Prostate gland (tissue), 2 donors: ENCODE results near the gene MIPOL1. TPM values are rescaled to one million over a fixed set of nuclear protein-coding genes. Genes with fewer than 3 reads are reported as not detected.

ENCODE experiments used
- DNase-seq: peaks from one replicate; pipeline ENCODE4 v3.0.0-alpha.2; 2019; ENCODE audit warnings: low spot score
- H3K27ac ChIP-seq, 2 donors: fragments of 200-600 bp; sonication (generic); 2 replicates each; pipeline ENCODE4 v1.5.1; 2017 to 2019
- H3K27me3 ChIP-seq: fragments of 200-600 bp; sonication (generic); replicated peaks from 2 replicates; pipeline ENCODE4 v1.5.1; 2019; ENCODE audit not compliant: insufficient read depth
- H3K36me3 ChIP-seq, 2 donors: fragments of 200-600 bp; sonication (generic); 1 replicate in 1 of 2; 2 replicates in 1 of 2; pipeline versions ENCODE4 v1.5.1 to v1.8.1; 2017 to 2019
- H3K4me1 ChIP-seq: fragments of 200-600 bp; sonication (generic); replicated peaks from 2 replicates; pipeline ENCODE4 v1.5.1; 2019
- H3K4me3 ChIP-seq, 2 donors: fragments of 200-600 bp; sonication (generic); 2 replicates each; pipeline ENCODE4 v1.5.1; 2017 to 2019
- H3K9me3 ChIP-seq: fragments of 200-600 bp; sonication (generic); 2 replicates; pipeline ENCODE4 v1.5.1; 2017
- POLR2A ChIP-seq: fragments of 450-650 bp; IDR thresholded peaks from one replicate; pipeline ENCODE4 v1.6.1; 2016; ENCODE audit warnings: antibody characterized with exemption, mild to moderate bottlenecking
- POLR2AphosphoS5 ChIP-seq: sonication (generic); formaldehyde crosslinking; IDR thresholded peaks from one replicate; pipeline ENCODE4 v1.6.1; 2017; ENCODE audit warnings: antibody characterized with exemption
- WGBS: methylation state at CpG from one replicate; pipeline ENCODE4 v1.1.5; 2018; 5-methylcytosine and 5-hydroxymethylcytosine counted together
- intact Hi-C: fragments of 100-400 bp; cut with DNase I; formaldehyde crosslinking; loops from one replicate; pipeline ENCODE4 v1.14.2; 2022
- total RNA-seq, 2 donors: library from RNA; depleted of rRNA; stranded (reverse); fragments of >200 nt; gene quantifications; one replicate each; pipeline ENCODE4 v1.1.0, GENCODE V29; 2016
- TF ChIP-seq, protein P1 (sequence below), 4 experiments: fragments of 200-600 bp in 2 of 4; fragments of 450-650 bp in 2 of 4; sonication (generic) in 2 of 4; IDR thresholded peaks; 1 replicate in 3 of 4; 2 replicates in 1 of 4; pipeline ENCODE4 v1.5.1; 2016 to 2019; ENCODE audit warnings: antibody characterized with exemption in 4 of 4, mild to moderate bottlenecking in 2 of 4, moderate library complexity in 2 of 4

The MIPOL1 gene
- total RNA-seq, 2 donors from 2014 or later, result 14.4 to 31.4 TPM

DNA sequence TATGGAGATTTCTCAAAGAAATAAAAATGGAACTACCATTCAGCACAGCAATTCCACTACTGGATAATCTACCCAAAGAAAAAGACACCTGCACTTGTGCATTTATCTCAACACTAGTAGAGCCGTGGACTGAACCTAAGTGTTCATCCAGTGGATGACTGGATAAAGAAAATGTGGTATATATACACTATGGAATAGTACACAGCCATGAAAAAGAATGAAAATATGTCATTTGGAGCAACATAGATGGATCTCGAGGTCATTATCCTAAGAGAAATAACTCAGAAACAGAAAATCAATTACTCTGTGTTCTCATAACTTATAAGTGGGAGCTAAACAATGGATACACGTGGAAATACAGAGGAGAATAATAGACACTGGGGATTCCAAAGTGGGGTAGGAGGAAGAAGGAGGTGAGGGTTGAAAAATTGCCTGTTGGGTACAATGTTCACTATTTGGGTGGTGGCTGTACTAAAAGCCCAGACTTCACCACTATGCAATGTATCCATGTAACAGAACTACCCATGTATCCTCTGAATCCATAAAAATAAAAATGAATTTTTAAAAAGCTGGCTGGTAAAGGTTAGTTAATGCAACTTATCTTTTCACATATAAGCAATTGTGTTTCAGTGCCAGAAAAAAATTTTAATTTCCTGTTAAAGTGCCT is 266.6 kb downstream of the MIPOL1 start:
- intact Hi-C loops, result no loop called here
- Histone ChIP-seq H3K4me1 (no peaks in the 10 kb centered on the region), H3K4me3 (no peak overlapping the region), H3K9me3 (no peaks in the 10 kb centered on the region), H3K36me3 (no peaks in the 10 kb centered on the region), H3K27me3 (no peaks in the 10 kb centered on the region), H3K27ac (no peak overlapping the region)
- DNase-seq, result no peak
- WGBS, result 96% methylated on average over 3 of the region's 3 CpGs
- TF ChIP-seq POLR2A (no peak), POLR2AphosphoS5 (no peak)
- TF ChIP-seq, protein P1, sequence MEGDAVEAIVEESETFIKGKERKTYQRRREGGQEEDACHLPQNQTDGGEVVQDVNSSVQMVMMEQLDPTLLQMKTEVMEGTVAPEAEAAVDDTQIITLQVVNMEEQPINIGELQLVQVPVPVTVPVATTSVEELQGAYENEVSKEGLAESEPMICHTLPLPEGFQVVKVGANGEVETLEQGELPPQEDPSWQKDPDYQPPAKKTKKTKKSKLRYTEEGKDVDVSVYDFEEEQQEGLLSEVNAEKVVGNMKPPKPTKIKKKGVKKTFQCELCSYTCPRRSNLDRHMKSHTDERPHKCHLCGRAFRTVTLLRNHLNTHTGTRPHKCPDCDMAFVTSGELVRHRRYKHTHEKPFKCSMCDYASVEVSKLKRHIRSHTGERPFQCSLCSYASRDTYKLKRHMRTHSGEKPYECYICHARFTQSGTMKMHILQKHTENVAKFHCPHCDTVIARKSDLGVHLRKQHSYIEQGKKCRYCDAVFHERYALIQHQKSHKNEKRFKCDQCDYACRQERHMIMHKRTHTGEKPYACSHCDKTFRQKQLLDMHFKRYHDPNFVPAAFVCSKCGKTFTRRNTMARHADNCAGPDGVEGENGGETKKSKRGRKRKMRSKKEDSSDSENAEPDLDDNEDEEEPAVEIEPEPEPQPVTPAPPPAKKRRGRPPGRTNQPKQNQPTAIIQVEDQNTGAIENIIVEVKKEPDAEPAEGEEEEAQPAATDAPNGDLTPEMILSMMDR (IDR thresholded peaks at IDR 0.05), result no peak

DNA sequence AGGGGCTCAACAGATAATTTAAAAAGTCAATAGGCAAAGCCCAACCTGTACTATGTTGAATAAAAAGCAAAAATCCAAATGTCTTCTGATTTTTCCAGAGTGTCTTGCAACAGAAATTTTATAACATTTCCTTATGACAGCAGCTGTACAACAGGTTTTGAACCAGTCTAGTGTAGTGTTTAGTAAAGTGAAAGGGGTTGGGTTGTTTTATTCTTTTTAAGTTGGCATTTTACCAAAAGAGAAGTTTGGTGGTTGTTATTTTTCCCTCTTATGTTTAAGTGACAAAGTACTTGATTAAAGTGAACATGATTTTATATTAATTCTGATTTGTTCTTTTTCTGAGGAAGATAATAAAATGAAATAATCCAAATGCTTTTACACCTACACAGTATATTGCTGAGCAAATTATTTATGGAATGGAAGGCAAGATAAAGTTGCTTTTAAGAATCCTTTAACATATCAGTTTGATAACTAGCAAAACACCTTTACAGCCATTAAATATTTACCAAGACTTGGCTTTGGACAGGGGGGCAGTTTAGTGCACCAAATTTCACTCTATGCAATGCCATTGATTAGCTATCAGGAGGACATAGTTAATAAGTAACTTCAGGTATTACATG is 268.4 kb downstream of the MIPOL1 start:
- Histone ChIP-seq H3K4me3 (no peak overlapping the region), H3K4me1 (no peaks in the 10 kb centered on the region), H3K9me3 (no peaks in the 10 kb centered on the region), H3K27ac (peak overlapping the region in 1 of 2 donors; percentile 4), H3K27me3 (no peaks in the 10 kb centered on the region), H3K36me3 (no peaks in the 10 kb centered on the region)
- no peak for DNase-seq
- intact Hi-C loops, result no loop called here
- TF ChIP-seq, protein P1 (IDR thresholded peaks at IDR 0.05), result no peak
- peak; percentile 15 for TF ChIP-seq POLR2AphosphoS5

DNA sequence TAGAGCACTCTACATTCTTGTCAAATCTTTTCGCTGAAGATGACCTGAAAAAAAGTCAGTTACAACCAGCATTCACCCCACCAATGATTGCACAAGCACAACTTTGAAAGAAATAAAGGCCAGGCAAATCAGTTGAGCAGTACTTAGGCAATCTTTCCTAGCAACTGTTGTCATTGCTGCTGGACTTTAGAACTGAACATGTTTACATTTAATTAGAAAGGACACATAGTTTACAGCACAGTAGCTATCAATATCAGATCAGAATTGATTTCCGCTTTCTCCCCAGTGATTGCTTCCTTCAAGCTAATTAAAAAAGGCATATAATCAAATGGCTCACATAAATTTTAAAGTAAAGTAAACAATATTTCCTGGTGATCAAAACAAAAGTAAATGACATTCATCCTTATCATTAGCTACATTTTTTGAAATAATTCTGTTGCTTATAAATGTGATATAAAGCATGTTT is 268.9 kb downstream of the MIPOL1 start:
- peak overlapping the region in 1 of 2 donors; percentile 4 for H3K27ac ChIP-seq
- H3K9me3 ChIP-seq, result no peaks in the 10 kb centered on the region
- 74% methylated on average over 2 of the region's 2 CpGs for WGBS
- no peaks in the 10 kb centered on the region for H3K27me3 ChIP-seq
- DNase-seq, result no peak
- intact Hi-C loops, result no loop called here
- H3K4me3 ChIP-seq, result no peak overlapping the region
- no peaks in the 10 kb centered on the region for H3K36me3 ChIP-seq
- TF ChIP-seq, protein P1 (IDR thresholded peaks at IDR 0.05), result no peak
- TF ChIP-seq POLR2AphosphoS5, result no peak
- TF ChIP-seq POLR2A, result no peak
- no peaks in the 10 kb centered on the region for H3K4me1 ChIP-seq

DNA sequence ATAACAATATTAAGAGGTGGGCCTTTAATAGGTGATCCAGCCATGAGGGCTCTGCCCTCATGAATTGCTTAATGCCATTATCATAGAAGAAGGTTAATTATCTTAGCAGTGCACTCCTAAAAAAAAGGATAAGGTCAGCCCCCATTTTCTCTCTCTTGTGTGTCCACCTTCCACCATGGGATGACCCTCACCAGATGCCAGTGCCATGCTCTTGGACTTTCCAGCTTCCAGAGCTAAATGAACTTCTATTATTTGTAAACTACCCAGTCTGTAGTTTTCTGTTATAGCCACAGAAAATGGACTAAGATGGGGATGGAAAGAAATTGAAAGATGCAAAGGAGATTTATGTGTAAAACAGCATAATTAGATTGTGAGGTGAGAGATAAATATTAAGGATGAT is 271.9 kb downstream of the MIPOL1 start:
- Histone ChIP-seq H3K9me3 (no peaks in the 10 kb centered on the region), H3K27ac (no peak overlapping the region), H3K27me3 (no peaks in the 10 kb centered on the region), H3K4me3 (no peak overlapping the region), H3K36me3 (no peaks in the 10 kb centered on the region), H3K4me1 (no peaks in the 10 kb centered on the region)
- TF ChIP-seq POLR2AphosphoS5 (no peak), POLR2A (no peak)
- TF ChIP-seq, protein P1 (IDR thresholded peaks at IDR 0.05), result no peak
- DNase-seq, result no peak
- intact Hi-C loops, result no loop called here

DNA sequence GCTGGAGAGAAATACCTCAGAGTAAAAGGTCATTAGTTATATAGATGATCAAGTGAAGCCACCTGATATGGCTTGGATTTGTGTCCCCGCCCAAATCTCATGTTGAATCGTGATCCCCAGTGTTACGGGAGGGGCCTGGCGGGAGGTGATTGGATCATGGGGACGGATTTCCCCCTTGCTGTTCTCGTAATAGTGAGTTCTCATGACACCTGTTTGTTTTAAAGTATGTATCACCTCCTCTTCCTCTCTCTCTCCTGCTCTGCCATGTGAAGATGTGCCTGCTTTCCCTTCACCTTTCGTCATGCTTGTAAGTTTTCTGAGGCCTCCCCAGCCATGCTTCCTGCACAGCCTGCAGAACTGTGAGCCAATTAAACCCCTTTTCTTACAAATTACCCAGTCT is 272.5 kb downstream of the MIPOL1 start:
- Histone ChIP-seq H3K36me3 (no peaks in the 10 kb centered on the region), H3K4me1 (no peaks in the 10 kb centered on the region), H3K4me3 (no peak overlapping the region), H3K27me3 (no peaks in the 10 kb centered on the region), H3K9me3 (no peaks in the 10 kb centered on the region), H3K27ac (no peak overlapping the region)
- intact Hi-C loops, result no loop called here
- DNase-seq, result no peak
- WGBS, result 97% methylated on average over 7 of the region's 7 CpGs
- no peak for TF ChIP-seq POLR2AphosphoS5
- TF ChIP-seq, protein P1 (IDR thresholded peaks at IDR 0.05), result no peak
- no peak for TF ChIP-seq POLR2A
